Measurements from ENCODE around the gene SPRED1. TPM values are rescaled to one million over a fixed set of nuclear protein-coding genes. Genes with fewer than 3 reads are reported as not detected.

Gene SPRED1
- total and polyA plus RNA-seq, 9 of the 15 experiments (the other 6 are each of a cell fraction or from before 2014, with no cell fraction given), result 2.8 to 17.4 (median 7.9) TPM

- H4K20me1 ChIP-seq (replicated peaks; ENCODE audit: control insufficient read depth, insufficient read depth, low read length), result no peaks in the 10 kb centered on the region
- CTCF ChIA-PET (ENCODE audit: low intra/inter-chr PET ratio), result no interaction called here
- POLR2A ChIA-PET, result interaction anchor here (0.6 kb wide), 1 partner anchor 61 kb away, joined by 3 read pairs; no protein-coding TSS in a partner anchor
- H3K36me3 ChIP-seq (ENCODE audit: control insufficient read depth, insufficient read depth, low read length), result no peaks in the 10 kb centered on the region
- no peak overlapping the region for H2AFZ ChIP-seq (ENCODE audit: low read depth, low read length)
- no peaks in the 10 kb centered on the region for H3K9me1 ChIP-seq (ENCODE audit: control insufficient read depth, insufficient read depth, low read length)
- in situ Hi-C loops (cut with MboI), result no loop called here
- H3K9me3 ChIP-seq (replicated peaks; ENCODE audit: control insufficient read depth, insufficient read depth, low read depth, low read length), result no peaks in the 10 kb centered on the region
- no peaks in the 10 kb centered on the region for H3K79me2 ChIP-seq (ENCODE audit: control insufficient read depth, insufficient read depth, low read length)
- peaks cover 3 to 5% of the 10 kb centered on the region in 2 experiments; a peak in 3 of 5 replicates for H3K27me3 ChIP-seq (ENCODE audit: control insufficient read depth in 2 of 2, insufficient read depth in 2 of 2, low read length in 2 of 2)
- no peak overlapping the region for H3K4me2 ChIP-seq (ENCODE audit: insufficient read depth, low read length)
- intact Hi-C loops (cut with micrococcal nuclease), result no loop called here
- 0% methylated on average over 3 of the region's 3 CpGs for WGBS (ENCODE audit: insufficient coverage, low coverage, missing lambda C conversion rate)
- BruUV-seq (replicated peaks), result no TSS peak
- no peak overlapping the region for H3K9ac ChIP-seq (ENCODE audit: insufficient read depth in 1 of 2, low read depth in 2 of 2, low read length in 2 of 2)
- TF ChIP-seq TAL1 (IDR thresholded peaks at IDR 0.05), result no peak
- TF ChIP-seq, protein P1, sequence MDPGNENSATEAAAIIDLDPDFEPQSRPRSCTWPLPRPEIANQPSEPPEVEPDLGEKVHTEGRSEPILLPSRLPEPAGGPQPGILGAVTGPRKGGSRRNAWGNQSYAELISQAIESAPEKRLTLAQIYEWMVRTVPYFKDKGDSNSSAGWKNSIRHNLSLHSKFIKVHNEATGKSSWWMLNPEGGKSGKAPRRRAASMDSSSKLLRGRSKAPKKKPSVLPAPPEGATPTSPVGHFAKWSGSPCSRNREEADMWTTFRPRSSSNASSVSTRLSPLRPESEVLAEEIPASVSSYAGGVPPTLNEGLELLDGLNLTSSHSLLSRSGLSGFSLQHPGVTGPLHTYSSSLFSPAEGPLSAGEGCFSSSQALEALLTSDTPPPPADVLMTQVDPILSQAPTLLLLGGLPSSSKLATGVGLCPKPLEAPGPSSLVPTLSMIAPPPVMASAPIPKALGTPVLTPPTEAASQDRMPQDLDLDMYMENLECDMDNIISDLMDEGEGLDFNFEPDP (CRISPR knock-in tag; IDR thresholded peaks at IDR 0.05), result no peak
- no peak for TF ChIP-seq GATAD2A (IDR thresholded peaks at IDR 0.05)
- TF ChIP-seq BACH1 (tag; IDR thresholded peaks at IDR 0.05), result no peak
- TF ChIP-seq, protein P2, sequence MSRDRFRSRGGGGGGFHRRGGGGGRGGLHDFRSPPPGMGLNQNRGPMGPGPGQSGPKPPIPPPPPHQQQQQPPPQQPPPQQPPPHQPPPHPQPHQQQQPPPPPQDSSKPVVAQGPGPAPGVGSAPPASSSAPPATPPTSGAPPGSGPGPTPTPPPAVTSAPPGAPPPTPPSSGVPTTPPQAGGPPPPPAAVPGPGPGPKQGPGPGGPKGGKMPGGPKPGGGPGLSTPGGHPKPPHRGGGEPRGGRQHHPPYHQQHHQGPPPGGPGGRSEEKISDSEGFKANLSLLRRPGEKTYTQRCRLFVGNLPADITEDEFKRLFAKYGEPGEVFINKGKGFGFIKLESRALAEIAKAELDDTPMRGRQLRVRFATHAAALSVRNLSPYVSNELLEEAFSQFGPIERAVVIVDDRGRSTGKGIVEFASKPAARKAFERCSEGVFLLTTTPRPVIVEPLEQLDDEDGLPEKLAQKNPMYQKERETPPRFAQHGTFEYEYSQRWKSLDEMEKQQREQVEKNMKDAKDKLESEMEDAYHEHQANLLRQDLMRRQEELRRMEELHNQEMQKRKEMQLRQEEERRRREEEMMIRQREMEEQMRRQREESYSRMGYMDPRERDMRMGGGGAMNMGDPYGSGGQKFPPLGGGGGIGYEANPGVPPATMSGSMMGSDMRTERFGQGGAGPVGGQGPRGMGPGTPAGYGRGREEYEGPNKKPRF (IDR thresholded peaks at IDR 0.05; ENCODE audit: low read depth, low read length), result no peak
- no peak for TF ChIP-seq ARID2 (IDR thresholded peaks at IDR 0.05)
- no peak for TF ChIP-seq ZC3H8 (IDR thresholded peaks at IDR 0.05)
- no peak for TF ChIP-seq MYNN (IDR thresholded peaks at IDR 0.05)
- no peak for TF ChIP-seq MYNN (CRISPR knock-in tag; IDR thresholded peaks at IDR 0.05)
- no peaks in the 10 kb centered on the region for H3K4me1 ChIP-seq (replicated peaks in 1 of 2; ENCODE audit: control insufficient read depth in 2 of 2, insufficient read depth in 2 of 2, low read length in 2 of 2)
- H3K27ac ChIP-seq (ENCODE audit: extremely low read depth, low read depth, low read length), result no peak overlapping the region
- ATAC-seq (no peak), FAIRE-seq (no peak), DNase-seq (ENCODE audit: extremely low read depth in 1 of 4, low spot score in 3 of 4) (no peak)
- H3K4me3 ChIP-seq, result no peak overlapping the region
Observed at GRCh38 chr15:38212729-38213351, 39.8 kb upstream of the SPRED1 start.
